Pancreas (tissue), 10 donors: ENCODE results near the gene CD2AP. TPM values are rescaled to one million over a fixed set of nuclear protein-coding genes. Genes with fewer than 3 reads are reported as not detected.
"Not testable (repeated sequence)": the region's sequence is repeated elsewhere in the genome, so short reads cannot be mapped to it uniquely, and the experiment has no call there.

Experiments
- ATAC-seq, 4 donors: fragments of 200-7000 bp; cut with Tn5 transposase; one replicate each; pipeline versions ENCODE4 v1.8.0 to v1.9.1; 2020; ENCODE audit warnings: mild to moderate bottlenecking in 4 of 4, moderate library complexity in 4 of 4
- DNase-seq, 6 donors: peaks; one replicate each; pipeline ENCODE4 v3.0.0-alpha.2; 2020
- FAIRE-seq: peaks from 2 replicates; lab custom pipeline; 2012; peaks lifted over from hg19 to GRCh38; lab: Jason Lieb, UNC
- H3K27ac ChIP-seq, 4 donors: fragments of 200-600 bp; sonication (generic); 1 replicate in 3 of 4; 2 replicates in 1 of 4; pipeline versions ENCODE4 v1.5.0 to v1.8.0; 2020
- H3K27me3 ChIP-seq, 4 donors: fragments of 200-600 bp; one replicate each; pipeline ENCODE4 v1.8.0; 2021
- H3K36me3 ChIP-seq, 3 donors: fragments of 200-600 bp; sonication (generic) in 1 of 3; one replicate each; pipeline versions ENCODE4 v1.5.0 to v1.8.0; 2020 to 2021
- H3K4me1 ChIP-seq, 3 donors: fragments of 200-600 bp; one replicate each; pipeline ENCODE4 v1.8.0; 2021
- H3K4me3 ChIP-seq, 4 donors: fragments of 200-600 bp; sonication (generic) in 2 of 4; one replicate each; pipeline versions ENCODE4 v1.5.0 to v1.8.0; 2020 to 2021
- H3K9me3 ChIP-seq, 4 donors: fragments of 200-600 bp; one replicate each; pipeline ENCODE4 v1.8.0; 2021
- CTCF ChIP-seq, 4 donors: fragments of 200-600 bp; sonication (generic) in 3 of 4; IDR thresholded peaks; one replicate each; pipeline versions ENCODE4 v1.5.0 to v1.8.0; 2021; ENCODE audit warnings: antibody characterized with exemption in 4 of 4
- WGBS, 2 donors: extraction: QIAGEN DNeasy Blood & Tissue Kit; methylation state at CpG; one replicate each; pipeline ENCODE4 v1.1.7; 2013; 5-methylcytosine and 5-hydroxymethylcytosine counted together
- intact Hi-C, 3 donors: fragments of 100-400 bp; cut with DNase I; formaldehyde crosslinking; loops; one replicate each; pipeline versions ENCODE4 v1.11.1 to v1.14.2; 2022
- polyA plus RNA-seq, 2 donors: library from polyadenylated mRNA; stranded (reverse); fragments of 200-250 nt; gene quantifications; one replicate each; pipeline ENCODE4 v1.2.3, GENCODE V29; 2013
- total RNA-seq, 6 donors: library from RNA; stranded (reverse); fragmentation: NEBNext Ultra II Directional in 4 of 6; extraction: Animal tissue kit (Norgen Biotek cat#: 25700) in 4 of 6; gene quantifications; one replicate each; pipeline versions ENCODE4 v1.2.1 to v1.2.4, GENCODE V29; 2021 to 2023
- donor health status: healthy with polysubstance abuse.
- donor health status: DM: no; HTN: no; CAD: no; lungs with moderate emphysema.
- donor health status: DM: no; HTN: no; CAD: no.
- donor health status: control.
- donor health status: control.
- donor health status: Bipolar disorder and iron deficiency.
- donor health status: DM: yes; HTN: yes; CAD: no.
- donor health status: DM: no; HTN: no; CAD: no.
- donor health status: DM: no; HTN: no; CAD: no.
- donor health status: DM: yes; HTN: yes; CAD: no.

Gene CD2AP
- total and polyA plus RNA-seq, 8 donors = 7.6 to 38.5 (median 17.7) TPM

- no peaks in the 10 kb centered on the region for H3K27me3 ChIP-seq
- ATAC-seq = peak; percentile 1 to 12 (median 8)
- intact Hi-C loops = loop anchor here in 1 of 3 donors (10.0 kb wide), 1 partner anchor 62 kb away; no protein-coding TSS in a partner anchor
- no peak for TF ChIP-seq CTCF (IDR thresholded peaks at IDR 0.05)
- peaks cover 0 to 18% (median 16%) of the 10 kb centered on the region in 3 donors for H3K4me1 ChIP-seq
- no peak for FAIRE-seq
- no peaks in the 10 kb centered on the region for H3K9me3 ChIP-seq
- H3K4me3 ChIP-seq = peak overlapping the region; percentile 88 to 96 (median 92)
- peak overlapping the region; percentile 96 to 99 (median 98) for H3K27ac ChIP-seq
- WGBS, 2 donors = 2 to 3% methylated on average over 21 of the region's 21 CpGs
- no peak for DNase-seq
- no peaks in the 10 kb centered on the region for H3K36me3 ChIP-seq
Observed at GRCh38 chr6:47476781-47477496, 650 bp upstream of the CD2AP start.

DNA sequence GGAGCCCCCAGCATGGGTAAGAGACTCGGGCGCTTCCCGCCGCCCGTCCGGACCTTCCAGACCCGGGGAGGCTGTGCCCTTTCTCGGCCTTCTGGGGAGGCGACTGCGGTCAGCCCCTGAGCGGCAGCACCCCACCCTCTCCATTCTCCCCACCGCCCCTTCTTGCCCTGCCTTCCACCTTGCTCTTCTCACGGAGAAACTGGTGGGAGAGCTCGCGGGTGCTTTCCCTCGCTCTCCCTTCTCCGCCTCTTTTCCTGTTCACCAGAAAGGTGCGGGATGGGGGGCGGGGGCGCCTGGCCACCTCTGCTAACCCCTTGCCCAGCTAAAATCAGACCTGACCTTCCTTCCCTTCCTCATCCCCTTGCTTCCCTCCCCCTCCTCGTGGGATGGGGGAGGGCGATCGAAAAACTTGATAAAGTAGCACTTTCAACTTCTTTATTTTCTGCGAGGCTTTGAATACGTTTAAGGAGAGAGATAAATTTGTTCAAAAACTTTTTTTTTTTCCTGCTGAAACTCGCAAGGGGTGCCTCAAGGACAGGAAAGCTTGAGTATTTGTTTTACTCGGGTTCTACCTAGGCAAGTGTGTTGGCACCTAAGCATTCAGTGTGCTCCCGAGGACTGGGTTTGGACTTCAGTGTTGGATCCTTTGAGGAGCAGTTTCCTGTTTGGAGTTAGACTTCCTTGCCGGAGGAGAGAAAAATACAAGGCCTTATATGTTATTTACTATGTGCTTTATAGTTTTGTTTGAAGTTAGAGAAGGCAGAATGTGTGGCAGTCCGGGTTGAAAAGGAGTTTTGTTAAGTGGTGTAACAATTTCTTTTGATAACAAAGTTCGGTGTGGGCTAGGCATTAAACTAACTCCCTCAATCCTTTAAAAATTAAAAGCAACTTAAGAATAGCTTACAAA, 897 bp downstream of the CD2AP start:
- H3K27me3 ChIP-seq = no peaks in the 10 kb centered on the region
- no peaks in the 10 kb centered on the region for H3K9me3 ChIP-seq
- WGBS, 2 donors = 0 to 1% methylated on average over 31 of the region's 31 CpGs
- H3K4me3 ChIP-seq = peak overlapping the region; percentile 88 to 96 (median 92)
- FAIRE-seq = no peak
- peak overlapping the region; percentile 96 to 99 (median 98) for H3K27ac ChIP-seq
- DNase-seq = no peak
- H3K4me1 ChIP-seq = peaks cover 0 to 30% (median 28%) of the 10 kb centered on the region in 3 donors
- peak; percentile 24 to 49 (median 40) for ATAC-seq
- no peak for TF ChIP-seq CTCF (IDR thresholded peaks at IDR 0.05)
- no peaks in the 10 kb centered on the region for H3K36me3 ChIP-seq
- intact Hi-C loops = loop anchor here in 1 of 3 donors (10.0 kb wide), 1 partner anchor 64 kb away; no protein-coding TSS in a partner anchor

DNA sequence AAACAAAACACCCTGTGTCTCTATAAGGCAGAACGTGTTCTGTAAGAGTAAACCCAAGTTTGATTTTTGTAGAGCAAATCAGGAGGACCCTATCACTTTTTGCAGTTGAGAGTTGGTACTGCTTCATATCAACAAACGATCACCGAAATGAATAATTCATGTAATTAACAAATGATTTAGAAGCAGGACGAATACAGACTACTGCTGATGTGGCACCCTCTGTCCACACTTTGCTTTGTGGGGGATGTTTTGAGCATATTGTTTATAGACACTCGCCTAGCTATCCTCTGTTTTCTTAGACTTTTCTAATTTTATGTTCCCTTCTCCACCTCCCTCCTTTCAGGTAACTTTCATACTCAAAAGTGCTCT, 1.5 kb downstream of the CD2AP start:
- intact Hi-C loops = loop anchor here in 1 of 3 donors (10.0 kb wide), 1 partner anchor 64 kb away; no protein-coding TSS in a partner anchor
- ATAC-seq (no peak), DNase-seq (no peak), FAIRE-seq (no peak)
- TF ChIP-seq CTCF (IDR thresholded peaks at IDR 0.05) = no peak
- Histone ChIP-seq H3K4me3 (peak overlapping the region; percentile 88 to 96 (median 92)), H3K36me3 (no peaks in the 10 kb centered on the region), H3K4me1 (peaks cover under 1 to 37% (median 34%) of the 10 kb centered on the region in 3 donors), H3K27me3 (no peaks in the 10 kb centered on the region), H3K27ac (peak overlapping the region in 2 of 4 donors; percentile 99), H3K9me3 (no peaks in the 10 kb centered on the region)
- WGBS, 2 donors = 1% methylated on average over 5 of the region's 5 CpGs

DNA sequence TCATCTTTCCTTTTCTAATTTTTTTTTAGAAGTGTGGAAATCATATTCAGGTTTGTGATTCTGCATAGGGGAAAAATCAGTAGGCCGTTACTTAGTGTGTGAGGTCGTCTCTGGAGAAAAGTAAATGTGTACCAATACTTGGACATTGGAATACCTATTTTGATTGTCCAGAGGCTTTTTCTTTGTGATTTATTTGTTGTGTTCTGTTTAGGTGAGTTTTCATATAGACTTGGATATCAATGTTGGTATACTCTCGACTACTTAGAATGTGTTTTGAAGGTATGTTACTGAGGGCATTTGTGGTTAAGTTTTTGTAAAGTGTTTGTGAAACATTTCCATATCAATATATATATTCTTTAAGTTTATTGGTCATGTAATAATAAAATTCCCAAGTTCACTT, 2.3 kb downstream of the CD2AP start:
- FAIRE-seq (no peak), DNase-seq (no peak), ATAC-seq (no peak)
- Histone ChIP-seq H3K4me3 (peak overlapping the region in 3 of 4 donors; percentile 92 to 96 (median 93)), H3K4me1 (peaks cover 8 to 44% (median 38%) of the 10 kb centered on the region in 3 donors), H3K36me3 (no peaks in the 10 kb centered on the region), H3K9me3 (no peaks in the 10 kb centered on the region), H3K27me3 (no peaks in the 10 kb centered on the region), H3K27ac (no peak overlapping the region)
- WGBS, 2 donors = 26 to 27% methylated on average over 3 of the region's 3 CpGs
- intact Hi-C loops = loop anchor here in 1 of 3 donors (10.0 kb wide), 1 partner anchor 65 kb away; no protein-coding TSS in a partner anchor
- no peak for TF ChIP-seq CTCF (IDR thresholded peaks at IDR 0.05)

- FAIRE-seq, H3K9me3 ChIP-seq, DNase-seq, H3K27me3 ChIP-seq, intact Hi-C loops, H3K4me3 ChIP-seq, ATAC-seq, H3K27ac ChIP-seq, H3K36me3 ChIP-seq: not testable (repeated sequence)
- WGBS, 2 donors = 95 to 96% methylated on average over 8 of the region's 8 CpGs
- H3K4me1 ChIP-seq = peaks cover 8 to 48% (median 37%) of the 10 kb centered on the region in 3 donors
Observed at GRCh38 chr6:47481213-47481612, 3.6 kb downstream of the CD2AP start.
